Thyroid gland (tissue), 4 donors: ENCODE results near the gene CD101.

Experiments used
- POLR2A ChIP-seq, 2 donors: fragments of 450-650 bp; IDR thresholded peaks; one replicate each; pipeline ENCODE4 v1.6.1; 2017; ENCODE audit warnings: antibody characterized with exemption in 2 of 2, mild to moderate bottlenecking in 2 of 2, moderate library complexity in 1 of 2
- TF ChIP-seq, protein P1 (sequence below), 6 experiments: fragments of 200-600 bp in 3 of 6; fragments of 450-650 bp in 3 of 6; sonication (generic) in 3 of 6; IDR thresholded peaks; one replicate each; pipeline ENCODE4 v1.5.1; 2016 to 2019; ENCODE audit warnings: antibody characterized with exemption in 6 of 6, mild to moderate bottlenecking in 2 of 6, inconsistent platforms in 1 of 6, moderate library complexity in 1 of 6

DNA sequence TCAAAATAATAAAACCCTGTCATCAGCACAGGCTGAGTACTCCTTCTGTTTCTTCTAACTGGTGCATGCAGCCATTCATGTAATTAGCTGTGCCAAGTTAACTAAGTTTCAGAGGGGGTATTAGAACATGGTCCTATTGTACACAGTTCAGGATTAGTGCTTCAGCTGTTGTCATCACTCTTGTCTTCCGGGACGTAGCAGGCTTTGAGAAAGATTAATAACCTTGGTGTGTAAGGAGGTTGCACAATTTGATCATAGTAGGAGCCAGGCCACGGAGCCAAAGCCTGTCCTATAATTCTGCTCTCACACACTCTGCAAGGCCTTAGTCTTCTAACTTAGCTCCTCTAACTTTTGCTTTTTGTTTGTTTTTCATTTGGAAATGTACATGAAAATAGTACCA is 47.1 kb upstream of the CD101 start:
- no peak for TF ChIP-seq POLR2A (IDR thresholded peaks at IDR 0.05)
- TF ChIP-seq, protein P1, sequence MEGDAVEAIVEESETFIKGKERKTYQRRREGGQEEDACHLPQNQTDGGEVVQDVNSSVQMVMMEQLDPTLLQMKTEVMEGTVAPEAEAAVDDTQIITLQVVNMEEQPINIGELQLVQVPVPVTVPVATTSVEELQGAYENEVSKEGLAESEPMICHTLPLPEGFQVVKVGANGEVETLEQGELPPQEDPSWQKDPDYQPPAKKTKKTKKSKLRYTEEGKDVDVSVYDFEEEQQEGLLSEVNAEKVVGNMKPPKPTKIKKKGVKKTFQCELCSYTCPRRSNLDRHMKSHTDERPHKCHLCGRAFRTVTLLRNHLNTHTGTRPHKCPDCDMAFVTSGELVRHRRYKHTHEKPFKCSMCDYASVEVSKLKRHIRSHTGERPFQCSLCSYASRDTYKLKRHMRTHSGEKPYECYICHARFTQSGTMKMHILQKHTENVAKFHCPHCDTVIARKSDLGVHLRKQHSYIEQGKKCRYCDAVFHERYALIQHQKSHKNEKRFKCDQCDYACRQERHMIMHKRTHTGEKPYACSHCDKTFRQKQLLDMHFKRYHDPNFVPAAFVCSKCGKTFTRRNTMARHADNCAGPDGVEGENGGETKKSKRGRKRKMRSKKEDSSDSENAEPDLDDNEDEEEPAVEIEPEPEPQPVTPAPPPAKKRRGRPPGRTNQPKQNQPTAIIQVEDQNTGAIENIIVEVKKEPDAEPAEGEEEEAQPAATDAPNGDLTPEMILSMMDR (IDR thresholded peaks at IDR 0.05) = no peak
